OCI-LY7 (cell line): ENCODE data around the gene GOLGA7B. TPM values are rescaled to one million over a fixed set of nuclear protein-coding genes. Genes with fewer than 3 reads are reported as not detected.

Source experiments
- BruUV-seq: library from RNA; stranded (reverse); fragments of 400-500 nt; replicated peaks from 2 replicates; lab custom pipeline; 2021; lab: Mats Ljungman, UMichigan
- CTCF ChIA-PET: fragments of 300-600 bp; sonication (Branson Sonifier 250); formaldehyde crosslinking; loops from one replicate; lab custom pipeline; 2022; ENCODE audit warnings: antibody characterized with exemption; ENCODE audit not compliant: unreplicated experiment; lab: Charles Lee
- POLR2A ChIA-PET: fragments of 300-600 bp; sonication (Branson Sonifier 250); formaldehyde crosslinking; loops from one replicate; lab custom pipeline; 2022; ENCODE audit warnings: antibody characterized with exemption; lab: Charles Lee
- DNase-seq: peaks from one replicate; pipeline ENCODE4 v3.0.0-alpha.2; 2015; ENCODE audit warnings: low spot score
- H2AFZ ChIP-seq: fragments of 200-600 bp; sonication (generic), shearing (Covaris generic); 2 replicates; pipeline ENCODE4 v1.6.1; 2014; ENCODE audit warnings: mild to moderate bottlenecking, antibody characterized with exemption, low read length, moderate library complexity
- H3K27ac ChIP-seq: fragments of 200-600 bp; sonication (generic); 2 replicates; pipeline ENCODE4 v1.5.1; 2014; ENCODE audit warnings: mixed run types, low read depth, mild to moderate bottlenecking, moderate library complexity, low read length, inconsistent platforms; ENCODE audit not compliant: poor library complexity, severe bottlenecking
- H3K36me3 ChIP-seq: fragments of 200-600 bp; sonication (generic); 2 replicates; pipeline ENCODE4 v1.6.1; 2014; ENCODE audit warnings: mild to moderate bottlenecking, antibody characterized with exemption, low read length, moderate library complexity, mixed read lengths; ENCODE audit not compliant: insufficient read depth
- H3K4me1 ChIP-seq: fragments of 200-600 bp; sonication (generic); 2 replicates; pipeline ENCODE4 v1.5.1; 2014; ENCODE audit warnings: mild to moderate bottlenecking, low read length; ENCODE audit not compliant: insufficient read depth, poor library complexity, severe bottlenecking
- H3K4me2 ChIP-seq: fragments of 200-600 bp; sonication (generic); 2 replicates; pipeline ENCODE4 v1.6.1; 2014; ENCODE audit warnings: mild to moderate bottlenecking, low read length
- H3K4me3 ChIP-seq: fragments of 200-600 bp; sonication (generic); 2 replicates; pipeline ENCODE4 v1.5.1; 2014; ENCODE audit warnings: mild to moderate bottlenecking, low read depth, low read length; ENCODE audit not compliant: poor library complexity, severe bottlenecking
- H3K79me2 ChIP-seq: fragments of 200-600 bp; sonication (generic); 2 replicates; pipeline ENCODE4 v1.6.1; 2016; ENCODE audit warnings: low read depth, mild to moderate bottlenecking, low read length, moderate library complexity, mixed read lengths; ENCODE audit not compliant: insufficient read depth
- H3K9me2 ChIP-seq: fragments of 200-600 bp; sonication (generic); 2 replicates; pipeline ENCODE4 v1.6.1; 2016; ENCODE audit warnings: mild to moderate bottlenecking, low read length, mixed read lengths; ENCODE audit not compliant: insufficient read depth
- H3K9me3 ChIP-seq: fragments of 200-600 bp; sonication (generic); 2 replicates; pipeline ENCODE4 v1.6.1; 2014; ENCODE audit warnings: mild to moderate bottlenecking, mixed run types, low read length, mixed read lengths
- H4K20me1 ChIP-seq: fragments of 200-600 bp; sonication (generic); 2 replicates; pipeline ENCODE4 v1.6.1; 2014; ENCODE audit warnings: mild to moderate bottlenecking, antibody characterized with exemption, low read length, moderate library complexity, mixed read lengths; ENCODE audit not compliant: insufficient read depth
- EZH2phosphoT487 ChIP-seq: fragments of 200-600 bp; sonication (generic); IDR thresholded peaks from 2 replicates; pipeline ENCODE4 v1.6.1; 2018; ENCODE audit warnings: low read depth, borderline replicate concordance, mild to moderate bottlenecking, mixed run types, antibody characterized with exemption, low read length, moderate library complexity, mixed read lengths
- intact Hi-C: fragments of 100-400 bp; cut with micrococcal nuclease; formaldehyde crosslinking; loops from one replicate; pipeline ENCODE4 v1.10.0; 2022; ENCODE audit not compliant: unreplicated experiment
- total RNA-seq, 2 experiments: library from RNA; depleted of rRNA in 1 of 2; stranded (reverse); fragments of >200 nt in 1 of 2; shearing (Covaris generic) in 1 of 2; gene quantifications; 2 replicates each; pipeline ENCODE4 v1.2.3, GENCODE V29; 2014 to 2022
- TF ChIP-seq, protein P1 (sequence below): fragments of 200-600 bp; sonication (generic); conservative IDR thresholded peaks from 2 replicates; pipeline ENCODE4 v1.5.1; 2014; ENCODE audit warnings: mild to moderate bottlenecking, antibody characterized with exemption, low read length, moderate library complexity, mixed read lengths

Gene GOLGA7B
- total RNA-seq, 2 experiments from 2014 or later, result 0.08 to 0.09 TPM

DNA sequence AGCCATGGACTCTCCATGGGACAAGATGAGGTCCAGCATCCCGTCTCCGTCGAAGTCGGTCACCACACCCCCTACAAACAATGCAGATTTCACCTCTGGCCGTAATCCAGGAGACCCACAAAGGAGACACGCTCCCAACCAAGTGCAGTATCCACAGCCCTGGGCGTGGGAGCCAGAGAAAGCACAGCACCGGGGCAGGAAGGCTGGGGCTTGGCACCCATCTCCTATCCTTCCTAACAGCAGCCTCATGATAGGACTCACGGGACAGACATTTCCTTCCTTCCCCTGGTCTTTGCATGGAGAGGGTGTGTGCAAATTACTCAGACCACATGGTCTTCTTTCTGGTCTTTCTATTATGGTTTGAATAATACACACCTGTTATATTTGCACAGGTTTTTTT is 46.3 kb downstream of the GOLGA7B start:
- no TSS peak for BruUV-seq
- H3K4me2 ChIP-seq, result no peak overlapping the region
- no peak overlapping the region for H2AFZ ChIP-seq
- no peaks in the 10 kb centered on the region for H3K9me3 ChIP-seq
- no peak for DNase-seq
- H4K20me1 ChIP-seq, result no peaks in the 10 kb centered on the region
- intact Hi-C loops, result no loop called here
- ChIA-PET CTCF (no interaction called here), POLR2A (no interaction called here)
- H3K9me2 ChIP-seq, result no peaks in the 10 kb centered on the region
- H3K36me3 ChIP-seq, result no peaks in the 10 kb centered on the region
- no peaks in the 10 kb centered on the region for H3K4me1 ChIP-seq
- no peaks in the 10 kb centered on the region for H3K79me2 ChIP-seq
- no peak overlapping the region for H3K4me3 ChIP-seq
- no peak overlapping the region for H3K27ac ChIP-seq
- TF ChIP-seq EZH2phosphoT487, result no peak
- TF ChIP-seq, protein P1, sequence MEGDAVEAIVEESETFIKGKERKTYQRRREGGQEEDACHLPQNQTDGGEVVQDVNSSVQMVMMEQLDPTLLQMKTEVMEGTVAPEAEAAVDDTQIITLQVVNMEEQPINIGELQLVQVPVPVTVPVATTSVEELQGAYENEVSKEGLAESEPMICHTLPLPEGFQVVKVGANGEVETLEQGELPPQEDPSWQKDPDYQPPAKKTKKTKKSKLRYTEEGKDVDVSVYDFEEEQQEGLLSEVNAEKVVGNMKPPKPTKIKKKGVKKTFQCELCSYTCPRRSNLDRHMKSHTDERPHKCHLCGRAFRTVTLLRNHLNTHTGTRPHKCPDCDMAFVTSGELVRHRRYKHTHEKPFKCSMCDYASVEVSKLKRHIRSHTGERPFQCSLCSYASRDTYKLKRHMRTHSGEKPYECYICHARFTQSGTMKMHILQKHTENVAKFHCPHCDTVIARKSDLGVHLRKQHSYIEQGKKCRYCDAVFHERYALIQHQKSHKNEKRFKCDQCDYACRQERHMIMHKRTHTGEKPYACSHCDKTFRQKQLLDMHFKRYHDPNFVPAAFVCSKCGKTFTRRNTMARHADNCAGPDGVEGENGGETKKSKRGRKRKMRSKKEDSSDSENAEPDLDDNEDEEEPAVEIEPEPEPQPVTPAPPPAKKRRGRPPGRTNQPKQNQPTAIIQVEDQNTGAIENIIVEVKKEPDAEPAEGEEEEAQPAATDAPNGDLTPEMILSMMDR, result no peak

GRCh38 chr10:97896756-97897358 is 47.2 kb downstream of the GOLGA7B start:
- DNase-seq, result no peak
- no peaks in the 10 kb centered on the region for H3K4me1 ChIP-seq
- H3K4me2 ChIP-seq, result no peak overlapping the region
- intact Hi-C loops, result no loop called here
- CTCF ChIA-PET, result no interaction called here
- no peaks in the 10 kb centered on the region for H3K9me2 ChIP-seq
- no peak for TF ChIP-seq EZH2phosphoT487
- TF ChIP-seq, protein P1, result no peak
- H2AFZ ChIP-seq, result no peak overlapping the region
- POLR2A ChIA-PET, result no interaction called here
- no peak overlapping the region for H3K4me3 ChIP-seq
- H3K79me2 ChIP-seq, result no peaks in the 10 kb centered on the region
- no TSS peak for BruUV-seq
- H3K36me3 ChIP-seq, result no peaks in the 10 kb centered on the region
- H3K9me3 ChIP-seq, result no peaks in the 10 kb centered on the region
- no peaks in the 10 kb centered on the region for H4K20me1 ChIP-seq
- H3K27ac ChIP-seq, result no peak overlapping the region

DNA sequence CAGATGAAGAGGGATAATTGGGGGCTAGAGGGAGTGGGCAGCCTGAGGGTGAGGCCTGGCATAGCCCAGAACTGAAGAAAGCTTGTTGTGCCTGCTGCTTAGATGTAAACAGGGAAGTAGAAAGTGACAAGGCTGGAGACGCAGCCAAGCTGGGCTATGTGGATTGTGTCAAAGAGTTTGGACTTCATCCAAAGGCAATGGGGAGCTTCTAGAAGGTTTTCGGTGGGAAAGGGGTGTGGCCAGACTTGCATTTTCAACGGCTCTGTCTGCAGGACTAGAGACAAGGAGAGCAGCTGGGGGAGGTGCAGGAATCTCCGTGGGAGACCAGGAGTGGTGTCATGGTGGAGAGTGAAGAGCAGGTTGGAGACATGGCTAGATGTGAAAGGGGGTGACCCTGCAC is 48.8 kb downstream of the GOLGA7B start:
- CTCF ChIA-PET, result no interaction called here
- H3K4me1 ChIP-seq, result no peaks in the 10 kb centered on the region
- H3K27ac ChIP-seq, result no peak overlapping the region
- intact Hi-C loops, result no loop called here
- no peaks in the 10 kb centered on the region for H4K20me1 ChIP-seq
- POLR2A ChIA-PET, result no interaction called here
- no peaks in the 10 kb centered on the region for H3K79me2 ChIP-seq
- H3K4me3 ChIP-seq, result no peak overlapping the region
- TF ChIP-seq EZH2phosphoT487, result no peak
- TF ChIP-seq, protein P1, result no peak
- BruUV-seq, result no TSS peak
- no peaks in the 10 kb centered on the region for H3K36me3 ChIP-seq
- no peak overlapping the region for H3K4me2 ChIP-seq
- no peaks in the 10 kb centered on the region for H3K9me3 ChIP-seq
- DNase-seq, result no peak
- no peaks in the 10 kb centered on the region for H3K9me2 ChIP-seq
- no peak overlapping the region for H2AFZ ChIP-seq
